Neural cell (in vitro differentiated cells): ENCODE results near the gene TRPM3. TPM values are rescaled to one million over a fixed set of nuclear protein-coding genes. Genes with fewer than 3 reads are reported as not detected.

ENCODE experiments used
- H2AFZ ChIP-seq: fragments of 200-600, 300-800 bp; sonication (generic), shearing (Covaris generic); 2 replicates; pipeline ENCODE4 v1.6.0; 2014; ENCODE audit warnings: low read depth, mild to moderate bottlenecking, antibody characterized with exemption, low read length, moderate library complexity
- H3F3A ChIP-seq: fragments of 200-600 bp; shearing (Covaris generic); 2 replicates; pipeline ENCODE4 v1.6.1; 2016; ENCODE audit warnings: mild to moderate bottlenecking, moderate library complexity, mixed read lengths, antibody characterized with exemption, low read length; ENCODE audit not compliant: insufficient read depth, poor library complexity, severe bottlenecking
- H3K27ac ChIP-seq: fragments of 200-600, 300-800 bp; sonication (generic), shearing (Covaris generic); 2 replicates; pipeline ENCODE4 v1.5.1; 2014; ENCODE audit warnings: mild to moderate bottlenecking, low read length, moderate library complexity
- H3K27me3 ChIP-seq: fragments of 300-800, 200-600 bp; sonication (generic), shearing (Covaris generic); 2 replicates; pipeline ENCODE4 v1.6.0; 2014; ENCODE audit warnings: mild to moderate bottlenecking, low read depth, low read length, moderate library complexity; ENCODE audit not compliant: insufficient read depth
- H3K36me3 ChIP-seq: fragments of 300-800, 200-600 bp; sonication (generic), shearing (Covaris generic); 2 replicates; pipeline ENCODE4 v1.5.1; 2014; ENCODE audit warnings: mild to moderate bottlenecking, antibody characterized with exemption, low read length, moderate library complexity; ENCODE audit not compliant: insufficient read depth
- H3K4me2 ChIP-seq: fragments of 300-800, 200-600 bp; sonication (generic), shearing (Covaris generic); 2 replicates; pipeline ENCODE4 v1.6.0; 2014; ENCODE audit warnings: mild to moderate bottlenecking, low read length
- H3K4me3 ChIP-seq: fragments of 300-800, 200-600 bp; sonication (generic), shearing (Covaris generic); 2 replicates; pipeline ENCODE4 v1.5.1; 2014; ENCODE audit warnings: mild to moderate bottlenecking, low read length, moderate library complexity
- H3K79me2 ChIP-seq: fragments of 200-600 bp; shearing (Covaris generic); replicated peaks from 2 replicates; pipeline ENCODE4 v1.6.0; 2014; ENCODE audit warnings: mild to moderate bottlenecking, low read length, moderate library complexity; ENCODE audit not compliant: insufficient read depth
- H3K9ac ChIP-seq: fragments of 300-800, 200-600 bp; sonication (generic), shearing (Covaris generic); 2 replicates; pipeline ENCODE4 v1.6.1; 2016; ENCODE audit warnings: mild to moderate bottlenecking, low read length, mixed read lengths
- H3K9me2 ChIP-seq: fragments of 200-600 bp; shearing (Covaris generic); 2 replicates; pipeline ENCODE4 v1.6.1; 2016; ENCODE audit warnings: mild to moderate bottlenecking, low read length, mixed read lengths; ENCODE audit not compliant: insufficient read depth
- H3K9me3 ChIP-seq: fragments of 200-600, 300-800 bp; sonication (generic), shearing (Covaris generic); 2 replicates; pipeline ENCODE4 v1.6.1; 2016; ENCODE audit warnings: mild to moderate bottlenecking, mixed run types, low read length, moderate library complexity, mixed read lengths
- H4K20me1 ChIP-seq: fragments of 200-600 bp; shearing (Covaris generic); 2 replicates; pipeline ENCODE4 v1.6.1; 2016; ENCODE audit warnings: mild to moderate bottlenecking, mixed run types; ENCODE audit not compliant: insufficient read depth
- EP300 ChIP-seq: fragments of 450-650 bp; conservative IDR thresholded peaks from 2 replicates; pipeline ENCODE4 v1.6.1; 2014; ENCODE audit warnings: antibody characterized with exemption, mild to moderate bottlenecking, moderate library complexity; ENCODE audit not compliant: poor library complexity, severe bottlenecking
- EZH2 ChIP-seq: fragments of 200-600, 300-800 bp; shearing (Covaris generic), sonication (generic); IDR thresholded peaks from 2 replicates; pipeline ENCODE4 v1.6.1; 2014; ENCODE audit warnings: antibody characterized with exemption, low read length, borderline replicate concordance, mild to moderate bottlenecking; ENCODE audit not compliant: insufficient read depth, poor library complexity, severe bottlenecking
- MXI1 ChIP-seq: fragments of 450-650 bp; conservative IDR thresholded peaks from 2 replicates; pipeline ENCODE4 v1.6.1; 2014; ENCODE audit warnings: antibody characterized with exemption, mild to moderate bottlenecking; ENCODE audit not compliant: poor library complexity, severe bottlenecking
- POLR2AphosphoS5 ChIP-seq: IDR thresholded peaks from 2 replicates; pipeline ENCODE4 v1.6.1; 2012
- RAD21 ChIP-seq: fragments of 450-650 bp; conservative IDR thresholded peaks from 2 replicates; pipeline ENCODE4 v1.6.1; 2014; ENCODE audit warnings: antibody characterized with exemption, mild to moderate bottlenecking, moderate library complexity
- SMC3 ChIP-seq: fragments of 450-650 bp; conservative IDR thresholded peaks from 2 replicates; pipeline ENCODE4 v1.6.1; 2014; ENCODE audit warnings: antibody characterized with exemption, mild to moderate bottlenecking, moderate library complexity; ENCODE audit not compliant: poor library complexity
- TAF1 ChIP-seq: IDR thresholded peaks from 2 replicates; pipeline ENCODE4 v1.6.1; 2012; ENCODE audit warnings: low read depth
- polyA plus RNA-seq: library from polyadenylated mRNA; depleted of rRNA; stranded (reverse); fragments of >200 nt; gene quantifications from 2 replicates; pipeline ENCODE4 v1.2.3, GENCODE V29; 2014
- TF ChIP-seq, protein P1 (sequence below): IDR thresholded peaks from 2 replicates; pipeline ENCODE4 v1.6.1; 2012; ENCODE audit warnings: borderline replicate concordance
- TF ChIP-seq, protein P2 (sequence below): fragments of 450-650 bp; IDR thresholded peaks from 2 replicates; pipeline ENCODE4 v1.5.1; 2014; ENCODE audit warnings: antibody characterized with exemption, mild to moderate bottlenecking, moderate library complexity; ENCODE audit not compliant: poor library complexity, severe bottlenecking

TRPM3 gene
- polyA plus RNA-seq, 1 donor from 2014 or later = 1.3 TPM

DNA sequence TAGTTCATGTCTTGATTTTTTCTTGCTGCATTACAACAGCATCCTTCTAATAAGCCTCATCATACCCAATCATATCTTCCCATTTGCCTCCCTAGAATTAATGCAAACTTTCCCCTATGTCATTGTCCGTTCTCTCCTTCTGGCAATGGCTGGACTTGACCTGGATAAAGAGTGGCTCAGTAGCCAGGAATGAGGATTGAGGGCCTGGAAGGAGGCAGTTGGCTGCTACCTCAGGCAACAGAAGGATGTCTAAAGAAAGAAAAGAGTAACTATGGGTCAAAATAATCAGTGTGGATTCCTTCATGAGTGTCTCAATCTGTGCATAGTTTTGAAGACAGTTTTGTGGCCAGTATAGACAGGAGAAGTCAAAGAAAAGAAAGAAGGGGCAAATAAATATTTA, 209.6 kb downstream of the TRPM3 start:
- H3K4me3 ChIP-seq = no peak overlapping the region
- H3F3A ChIP-seq = no peaks in the 10 kb centered on the region
- no peaks in the 10 kb centered on the region for H3K9me2 ChIP-seq
- no peak overlapping the region for H2AFZ ChIP-seq
- H3K36me3 ChIP-seq = no peaks in the 10 kb centered on the region
- no peaks in the 10 kb centered on the region for H3K9me3 ChIP-seq
- H3K9ac ChIP-seq = no peak overlapping the region
- H3K27me3 ChIP-seq = no peaks in the 10 kb centered on the region
- no peaks in the 10 kb centered on the region for H4K20me1 ChIP-seq
- TF ChIP-seq RAD21 (no peak), SMC3 (no peak), EZH2 (no peak), TAF1 (no peak), EP300 (no peak), POLR2AphosphoS5 (no peak), MXI1 (no peak)
- TF ChIP-seq, protein P1, sequence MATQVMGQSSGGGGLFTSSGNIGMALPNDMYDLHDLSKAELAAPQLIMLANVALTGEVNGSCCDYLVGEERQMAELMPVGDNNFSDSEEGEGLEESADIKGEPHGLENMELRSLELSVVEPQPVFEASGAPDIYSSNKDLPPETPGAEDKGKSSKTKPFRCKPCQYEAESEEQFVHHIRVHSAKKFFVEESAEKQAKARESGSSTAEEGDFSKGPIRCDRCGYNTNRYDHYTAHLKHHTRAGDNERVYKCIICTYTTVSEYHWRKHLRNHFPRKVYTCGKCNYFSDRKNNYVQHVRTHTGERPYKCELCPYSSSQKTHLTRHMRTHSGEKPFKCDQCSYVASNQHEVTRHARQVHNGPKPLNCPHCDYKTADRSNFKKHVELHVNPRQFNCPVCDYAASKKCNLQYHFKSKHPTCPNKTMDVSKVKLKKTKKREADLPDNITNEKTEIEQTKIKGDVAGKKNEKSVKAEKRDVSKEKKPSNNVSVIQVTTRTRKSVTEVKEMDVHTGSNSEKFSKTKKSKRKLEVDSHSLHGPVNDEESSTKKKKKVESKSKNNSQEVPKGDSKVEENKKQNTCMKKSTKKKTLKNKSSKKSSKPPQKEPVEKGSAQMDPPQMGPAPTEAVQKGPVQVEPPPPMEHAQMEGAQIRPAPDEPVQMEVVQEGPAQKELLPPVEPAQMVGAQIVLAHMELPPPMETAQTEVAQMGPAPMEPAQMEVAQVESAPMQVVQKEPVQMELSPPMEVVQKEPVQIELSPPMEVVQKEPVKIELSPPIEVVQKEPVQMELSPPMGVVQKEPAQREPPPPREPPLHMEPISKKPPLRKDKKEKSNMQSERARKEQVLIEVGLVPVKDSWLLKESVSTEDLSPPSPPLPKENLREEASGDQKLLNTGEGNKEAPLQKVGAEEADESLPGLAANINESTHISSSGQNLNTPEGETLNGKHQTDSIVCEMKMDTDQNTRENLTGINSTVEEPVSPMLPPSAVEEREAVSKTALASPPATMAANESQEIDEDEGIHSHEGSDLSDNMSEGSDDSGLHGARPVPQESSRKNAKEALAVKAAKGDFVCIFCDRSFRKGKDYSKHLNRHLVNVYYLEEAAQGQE = no peak
- TF ChIP-seq, protein P2, sequence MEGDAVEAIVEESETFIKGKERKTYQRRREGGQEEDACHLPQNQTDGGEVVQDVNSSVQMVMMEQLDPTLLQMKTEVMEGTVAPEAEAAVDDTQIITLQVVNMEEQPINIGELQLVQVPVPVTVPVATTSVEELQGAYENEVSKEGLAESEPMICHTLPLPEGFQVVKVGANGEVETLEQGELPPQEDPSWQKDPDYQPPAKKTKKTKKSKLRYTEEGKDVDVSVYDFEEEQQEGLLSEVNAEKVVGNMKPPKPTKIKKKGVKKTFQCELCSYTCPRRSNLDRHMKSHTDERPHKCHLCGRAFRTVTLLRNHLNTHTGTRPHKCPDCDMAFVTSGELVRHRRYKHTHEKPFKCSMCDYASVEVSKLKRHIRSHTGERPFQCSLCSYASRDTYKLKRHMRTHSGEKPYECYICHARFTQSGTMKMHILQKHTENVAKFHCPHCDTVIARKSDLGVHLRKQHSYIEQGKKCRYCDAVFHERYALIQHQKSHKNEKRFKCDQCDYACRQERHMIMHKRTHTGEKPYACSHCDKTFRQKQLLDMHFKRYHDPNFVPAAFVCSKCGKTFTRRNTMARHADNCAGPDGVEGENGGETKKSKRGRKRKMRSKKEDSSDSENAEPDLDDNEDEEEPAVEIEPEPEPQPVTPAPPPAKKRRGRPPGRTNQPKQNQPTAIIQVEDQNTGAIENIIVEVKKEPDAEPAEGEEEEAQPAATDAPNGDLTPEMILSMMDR = no peak
- H3K4me2 ChIP-seq = no peak overlapping the region
- H3K79me2 ChIP-seq = no peaks in the 10 kb centered on the region
- H3K27ac ChIP-seq = no peak overlapping the region

DNA sequence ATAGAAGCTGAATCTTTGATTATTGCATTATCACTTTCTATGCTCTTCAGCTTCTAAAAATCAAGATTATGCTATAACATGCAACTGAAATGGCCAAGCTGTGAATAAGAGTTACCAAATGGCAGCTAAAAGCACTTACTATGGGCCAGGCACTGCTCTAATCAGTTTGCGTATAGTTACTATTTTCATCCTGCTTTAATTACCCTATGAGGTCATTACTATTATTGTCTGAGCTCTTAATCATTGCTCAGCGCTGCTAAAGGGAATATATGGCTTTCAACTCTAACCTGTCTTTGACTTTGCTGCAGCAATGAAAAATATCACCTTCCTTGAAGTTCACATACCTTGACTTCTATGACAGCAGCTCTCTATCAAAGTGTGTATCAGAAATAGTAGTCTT, 210.8 kb downstream of the TRPM3 start:
- TF ChIP-seq MXI1 (no peak), TAF1 (no peak), EZH2 (no peak), EP300 (no peak), POLR2AphosphoS5 (no peak), SMC3 (no peak), RAD21 (no peak)
- TF ChIP-seq, protein P2 = no peak
- TF ChIP-seq, protein P1 = no peak
- H2AFZ ChIP-seq = no peak overlapping the region
- H4K20me1 ChIP-seq = no peaks in the 10 kb centered on the region
- H3K9me3 ChIP-seq = no peaks in the 10 kb centered on the region
- H3K79me2 ChIP-seq = no peaks in the 10 kb centered on the region
- no peaks in the 10 kb centered on the region for H3K9me2 ChIP-seq
- H3K27me3 ChIP-seq = no peaks in the 10 kb centered on the region
- no peaks in the 10 kb centered on the region for H3F3A ChIP-seq
- H3K36me3 ChIP-seq = no peaks in the 10 kb centered on the region
- no peak overlapping the region for H3K27ac ChIP-seq
- H3K4me2 ChIP-seq = no peak overlapping the region
- H3K9ac ChIP-seq = no peak overlapping the region
- no peak overlapping the region for H3K4me3 ChIP-seq
